OCI-LY1 (cell line): ENCODE data around the gene GHRL.

Experiments used
- H2AFZ ChIP-seq: fragments of 200-600 bp; sonication (generic), shearing (Covaris generic); 2 replicates; pipeline ENCODE4 v1.6.0; 2014; ENCODE audit warnings: antibody characterized with exemption, mild to moderate bottlenecking, low read length
- H3F3A ChIP-seq: fragments of 200-600 bp; sonication (generic), shearing (Covaris generic); 2 replicates; pipeline ENCODE4 v1.6.0; 2014; ENCODE audit warnings: mild to moderate bottlenecking, antibody characterized with exemption, low read length, moderate library complexity; ENCODE audit not compliant: insufficient read depth
- H3K27ac ChIP-seq: fragments of 200-600 bp; sonication (generic); 2 replicates; pipeline ENCODE4 v1.5.1; 2014; ENCODE audit warnings: low read length, mixed run types, mild to moderate bottlenecking, low read depth; ENCODE audit not compliant: poor library complexity, severe bottlenecking
- H3K27me3 ChIP-seq: fragments of 200-600 bp; sonication (generic); 2 replicates; pipeline ENCODE4 v1.6.0; 2014; ENCODE audit warnings: antibody characterized with exemption, mild to moderate bottlenecking, low read length, moderate library complexity; ENCODE audit not compliant: insufficient read depth
- H3K36me3 ChIP-seq: fragments of 200-600 bp; sonication (generic); 2 replicates; pipeline ENCODE4 v1.6.1; 2014; ENCODE audit warnings: mild to moderate bottlenecking, antibody characterized with exemption, low read length, moderate library complexity, mixed read lengths; ENCODE audit not compliant: insufficient read depth
- H3K4me1 ChIP-seq: fragments of 200-600 bp; sonication (generic); 2 replicates; pipeline ENCODE4 v1.5.1; 2014; ENCODE audit warnings: mild to moderate bottlenecking, low read length, moderate library complexity; ENCODE audit not compliant: insufficient read depth, severe bottlenecking
- H3K4me2 ChIP-seq: fragments of 200-600 bp; sonication (generic), shearing (Covaris generic); 2 replicates; pipeline ENCODE4 v1.6.1; 2014; ENCODE audit warnings: low read length
- H3K4me3 ChIP-seq: fragments of 200-600 bp; sonication (generic); 2 replicates; pipeline ENCODE4 v1.5.1; 2014; ENCODE audit warnings: low read length, low read depth, mild to moderate bottlenecking, mixed read lengths; ENCODE audit not compliant: poor library complexity, severe bottlenecking
- H3K79me2 ChIP-seq: fragments of 200-600 bp; shearing (Covaris generic); 2 replicates; pipeline ENCODE4 v1.6.1; 2016; ENCODE audit warnings: mixed run types, low read length, mixed read lengths; ENCODE audit not compliant: insufficient read depth
- H3K9ac ChIP-seq: fragments of 200-600 bp; sonication (generic), shearing (Covaris generic); 2 replicates; pipeline ENCODE4 v1.6.1; 2014; ENCODE audit warnings: mild to moderate bottlenecking, low read length, mixed read lengths
- H3K9me2 ChIP-seq: fragments of 200-600 bp; sonication (generic), shearing (Covaris generic); 2 replicates; pipeline ENCODE4 v1.6.1; 2014; ENCODE audit warnings: low read depth, mild to moderate bottlenecking, low read length, mixed read lengths
- H3K9me3 ChIP-seq: fragments of 200-600 bp; shearing (Covaris generic); 2 replicates; pipeline ENCODE4 v1.6.1; 2014; ENCODE audit warnings: low read length, mixed read lengths
- H4K20me1 ChIP-seq: fragments of 200-600 bp; sonication (generic), shearing (Covaris generic); 2 replicates; pipeline ENCODE4 v1.6.0; 2016; ENCODE audit warnings: mild to moderate bottlenecking, low read length; ENCODE audit not compliant: insufficient read depth
- CTCF ChIP-seq: fragments of 200-600 bp; sonication (generic), shearing (Covaris generic); IDR thresholded peaks from 2 replicates; pipeline ENCODE4 v1.5.1; 2017; ENCODE audit warnings: mild to moderate bottlenecking, antibody characterized with exemption, low read length, moderate library complexity, mixed read lengths
- EZH2 ChIP-seq: fragments of 200-600 bp; sonication (generic), shearing (Covaris generic); IDR thresholded peaks from 2 replicates; pipeline ENCODE4 v1.8.0; 2017; ENCODE audit warnings: borderline replicate concordance, mixed run types, mild to moderate bottlenecking, antibody characterized with exemption, low read length, moderate library complexity, mixed read lengths

GHRL gene

DNA sequence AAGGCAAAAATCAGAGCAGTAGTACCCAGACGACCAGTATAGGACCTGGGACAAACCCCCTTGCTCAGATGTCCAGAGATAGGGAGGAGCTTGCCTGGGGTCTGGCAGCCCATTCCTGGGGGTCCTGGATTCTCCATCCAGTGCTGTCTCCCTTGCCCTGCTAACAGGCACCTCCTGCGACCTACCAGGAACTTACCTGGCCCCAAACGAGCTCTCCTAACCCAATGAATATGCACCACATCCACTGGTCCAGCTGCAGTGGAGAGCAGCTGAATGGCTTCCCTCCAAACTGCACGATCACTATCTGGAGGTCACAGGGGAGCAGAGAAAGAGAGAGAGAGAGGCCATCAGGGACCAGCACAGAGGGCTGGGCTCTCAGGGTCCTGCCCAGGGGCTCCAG, 47.3 kb upstream of the GHRL start:
- H3K4me1 ChIP-seq, result no peaks in the 10 kb centered on the region
- no peaks in the 10 kb centered on the region for H3K36me3 ChIP-seq
- H3K9ac ChIP-seq, result no peak overlapping the region
- H3K27ac ChIP-seq, result no peak overlapping the region
- no peak overlapping the region for H3K4me3 ChIP-seq
- no peak overlapping the region for H2AFZ ChIP-seq
- no peaks in the 10 kb centered on the region for H3K79me2 ChIP-seq
- H3F3A ChIP-seq, result no peaks in the 10 kb centered on the region
- no peaks in the 10 kb centered on the region for H3K9me3 ChIP-seq
- no peaks in the 10 kb centered on the region for H3K9me2 ChIP-seq
- TF ChIP-seq EZH2 (no peak), CTCF (no peak)
- H3K4me2 ChIP-seq, result no peak overlapping the region
- peaks cover 15% of the 10 kb centered on the region for H3K27me3 ChIP-seq
- no peaks in the 10 kb centered on the region for H4K20me1 ChIP-seq

DNA sequence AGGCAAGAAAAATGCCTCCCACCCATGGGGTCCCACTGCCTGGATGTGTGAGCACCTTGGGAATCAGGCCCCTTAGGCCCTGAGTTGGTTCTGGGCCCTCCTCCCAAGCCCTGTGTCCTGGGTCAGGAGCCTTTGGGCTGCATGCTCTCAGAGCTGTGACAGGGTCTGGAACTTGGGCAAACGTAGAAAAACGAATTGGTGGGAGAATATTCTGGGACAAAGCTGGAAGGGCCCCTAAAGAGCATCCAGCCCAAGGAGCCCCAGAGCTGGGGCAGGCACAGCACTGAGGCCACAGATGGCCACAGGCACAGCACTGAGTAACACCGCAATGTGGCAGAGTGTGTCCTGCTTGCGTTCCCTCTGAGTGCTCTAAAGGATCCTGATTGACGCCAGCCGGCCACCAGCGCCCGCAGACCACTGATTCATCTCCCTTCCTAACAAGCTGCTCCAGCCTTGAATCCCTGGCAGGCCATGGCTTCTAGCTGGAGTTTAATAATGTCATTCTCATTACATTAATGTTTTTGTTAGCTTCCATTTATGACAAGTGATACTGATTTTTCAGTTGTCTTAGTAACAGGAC, 46.7 kb upstream of the GHRL start:
- Histone ChIP-seq H3K9ac (no peak overlapping the region), H3K4me3 (no peak overlapping the region)

DNA sequence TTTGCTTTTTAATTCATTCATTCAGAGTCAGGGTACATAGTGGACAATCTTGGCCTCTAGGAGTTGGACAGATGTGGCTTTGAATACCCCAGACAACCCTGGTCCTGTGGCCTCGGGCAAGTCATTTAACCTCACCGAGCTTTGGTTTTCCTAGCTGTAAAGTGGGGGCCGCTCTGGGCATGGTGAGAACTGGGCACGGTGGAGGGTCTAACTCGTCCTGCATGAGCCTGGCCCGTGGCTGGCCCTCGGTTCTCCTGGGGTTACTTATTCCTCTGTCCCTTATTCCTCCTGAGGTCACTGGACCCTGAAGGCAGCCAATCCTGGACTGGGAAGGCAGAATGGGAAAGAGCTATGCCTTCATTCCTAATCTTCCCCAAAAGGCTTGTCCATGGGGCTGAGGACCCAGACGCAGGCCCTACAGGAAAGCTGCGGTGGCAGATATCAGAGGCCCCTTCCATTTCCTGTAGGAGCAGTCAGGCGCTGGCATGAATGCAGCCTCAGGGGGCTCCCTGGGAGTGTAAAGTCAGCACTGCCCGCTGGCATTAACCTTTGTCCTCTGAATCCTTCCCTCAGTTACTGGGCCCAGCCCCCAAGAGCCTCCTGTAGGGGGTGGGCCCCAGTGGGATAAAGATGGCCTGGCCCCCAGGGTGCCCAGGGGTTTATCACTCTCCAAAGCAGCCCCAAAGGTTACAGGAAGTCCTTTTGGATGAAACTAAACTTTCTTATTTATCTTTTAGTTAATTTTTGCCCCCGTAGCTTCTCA, 46.0 kb upstream of the GHRL start:
- no peak overlapping the region for H3K9ac ChIP-seq
- peaks cover 10% of the 10 kb centered on the region for H3K27me3 ChIP-seq
- H3K36me3 ChIP-seq, result no peaks in the 10 kb centered on the region
- no peak overlapping the region for H3K27ac ChIP-seq
- H4K20me1 ChIP-seq, result no peaks in the 10 kb centered on the region
- no peak overlapping the region for H2AFZ ChIP-seq
- H3K4me2 ChIP-seq, result no peak overlapping the region
- H3K9me3 ChIP-seq, result no peaks in the 10 kb centered on the region
- no peaks in the 10 kb centered on the region for H3F3A ChIP-seq
- no peaks in the 10 kb centered on the region for H3K9me2 ChIP-seq
- TF ChIP-seq EZH2 (no peak), CTCF (no peak)
- H3K4me1 ChIP-seq, result no peaks in the 10 kb centered on the region
- H3K79me2 ChIP-seq, result no peaks in the 10 kb centered on the region
- no peak overlapping the region for H3K4me3 ChIP-seq

More for the DNA sequence above, 46.7 kb upstream of the GHRL start:
- no peaks in the 10 kb centered on the region for H3K4me1 ChIP-seq
- H3K27me3 ChIP-seq, result peaks cover 10% of the 10 kb centered on the region
- H3K9me3 ChIP-seq, result no peaks in the 10 kb centered on the region
- no peaks in the 10 kb centered on the region for H4K20me1 ChIP-seq
- H3K79me2 ChIP-seq, result no peaks in the 10 kb centered on the region
- no peak for TF ChIP-seq EZH2
- no peak for TF ChIP-seq CTCF
- H3K27ac ChIP-seq, result no peak overlapping the region
- H3F3A ChIP-seq, result no peaks in the 10 kb centered on the region
- H3K36me3 ChIP-seq, result no peaks in the 10 kb centered on the region
- H2AFZ ChIP-seq, result no peak overlapping the region
- no peaks in the 10 kb centered on the region for H3K9me2 ChIP-seq
- no peak overlapping the region for H3K4me2 ChIP-seq
